SK-N-SH treated with all-trans-retinoic acid at 6 μM for 48 hours (cell line): ENCODE results near the gene ZNF768.

Experiments
- ARNTL ChIP-seq: fragments of 450-650 bp; formaldehyde crosslinking; IDR thresholded peaks from 2 replicates; pipeline ENCODE4 v1.5.0; 2020; ENCODE audit warnings: low read depth, mild to moderate bottlenecking, moderate library complexity, borderline replicate concordance
- BACH2 ChIP-seq: fragments of 250-450 bp; sonication (Bioruptor Pico); IDR thresholded peaks from 2 replicates; pipeline ENCODE4 v1.9.0; 2021; ENCODE audit warnings: mild to moderate bottlenecking, borderline replicate concordance
- ESRRG ChIP-seq: fragments of 250-450 bp; sonication (Bioruptor Pico); IDR thresholded peaks from 2 replicates; pipeline ENCODE4 v1.6.1; 2021; ENCODE audit warnings: mild to moderate bottlenecking
- GLIS3 ChIP-seq: fragments of 250-450 bp; sonication (Bioruptor Pico); IDR thresholded peaks from 2 replicates; pipeline ENCODE4 v1.5.0; 2020; ENCODE audit warnings: mild to moderate bottlenecking, moderate library complexity
- ISL1 ChIP-seq: fragments of 250-450 bp; sonication (Bioruptor Pico); IDR thresholded peaks from 2 replicates; pipeline ENCODE4 v2.1.2; 2022; ENCODE audit warnings: mild to moderate bottlenecking, moderate library complexity
- PATZ1 ChIP-seq: fragments of 250-450 bp; sonication (Bioruptor Pico); IDR thresholded peaks from 2 replicates; pipeline ENCODE4 v1.8.0; 2020; ENCODE audit warnings: mild to moderate bottlenecking, moderate library complexity, borderline replicate concordance
- RARB ChIP-seq: fragments of 250-450 bp; sonication (Bioruptor Pico); IDR thresholded peaks from 2 replicates; pipeline ENCODE4 v1.8.0; 2021; ENCODE audit warnings: mild to moderate bottlenecking, moderate library complexity

DNA sequence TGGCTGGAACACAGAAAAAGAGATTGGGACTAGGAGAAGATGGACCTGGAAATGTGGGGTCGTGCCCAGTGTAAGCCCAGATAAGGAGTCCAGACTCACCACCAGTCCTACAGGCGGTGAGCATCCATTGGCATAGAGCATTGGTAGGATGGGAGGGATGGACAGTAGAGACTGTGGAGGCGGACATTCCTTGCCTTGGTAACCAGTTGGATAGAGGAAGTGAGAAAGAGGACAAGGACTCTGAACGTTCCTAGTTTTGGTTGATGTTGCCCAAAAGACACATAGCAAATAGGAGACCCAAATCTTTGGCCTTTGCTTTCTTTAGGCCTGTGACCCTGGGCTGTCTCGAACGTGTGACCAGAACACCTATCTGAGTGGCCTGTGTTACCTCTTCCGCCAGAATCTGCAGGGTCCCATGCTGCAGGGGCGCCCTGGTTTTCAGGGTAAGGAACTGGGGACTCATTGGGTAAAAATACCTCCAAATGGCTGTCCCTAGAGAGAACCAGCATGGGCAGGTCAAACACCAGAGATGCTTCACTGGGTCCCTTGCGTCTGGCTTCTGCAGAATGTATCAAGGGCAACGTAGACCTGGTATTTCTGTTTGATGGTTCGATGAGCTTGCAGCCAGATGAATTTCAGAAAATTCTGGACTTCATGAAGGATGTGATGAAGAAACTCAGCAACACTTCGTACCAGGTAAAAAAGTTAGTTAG lies 47.4 kb downstream of the ZNF768 start:
- no peak for TF ChIP-seq RARB (CRISPR knock-in tag)
- no peak for TF ChIP-seq BACH2
- TF ChIP-seq PATZ1 (CRISPR knock-in tag) = no peak
- TF ChIP-seq ESRRG (CRISPR knock-in tag) = no peak
- TF ChIP-seq ARNTL (CRISPR knock-in tag) = no peak
- no peak for TF ChIP-seq ISL1 (CRISPR knock-in tag)
- no peak for TF ChIP-seq GLIS3 (CRISPR knock-in tag)
